Chondrocyte (in vitro differentiated cells): ENCODE data around the gene PRTG. TPM values are rescaled to one million over a fixed set of nuclear protein-coding genes. Genes with fewer than 3 reads are reported as not detected.
"Not testable (repeated sequence)": the region's sequence is repeated elsewhere in the genome, so short reads cannot be mapped to it uniquely, and the experiment has no call there.

ENCODE experiments used
- DNase-seq: peaks from one replicate; pipeline ENCODE4 v3.0.0; 2021; ENCODE audit warnings: mixed read lengths, low spot score
- H3K27ac Mint-ChIP-seq: one replicate; pipeline ENCODE4 v1.8.0; 2021; ENCODE audit warnings: mild to moderate bottlenecking, moderate library complexity, mixed read lengths; ENCODE audit not compliant: unreplicated experiment
- H3K27me3 Mint-ChIP-seq: 2 replicates; pipeline ENCODE4 v1.8.0; 2021; ENCODE audit warnings: low read depth, mixed read lengths
- H3K36me3 Mint-ChIP-seq: 2 replicates; pipeline ENCODE4 v1.8.0; 2021; ENCODE audit warnings: low read depth, mixed read lengths
- H3K4me1 Mint-ChIP-seq: 2 replicates; pipeline ENCODE4 v1.8.0; 2021; ENCODE audit warnings: low read depth, mild to moderate bottlenecking, mixed read lengths
- H3K4me3 Mint-ChIP-seq: one replicate; pipeline ENCODE4 v1.8.0; 2021; ENCODE audit warnings: mild to moderate bottlenecking, moderate library complexity, mixed read lengths; ENCODE audit not compliant: unreplicated experiment
- H3K9me3 Mint-ChIP-seq: 2 replicates; pipeline ENCODE4 v1.8.0; 2021; ENCODE audit warnings: low read depth, mixed read lengths
- total RNA-seq: library from RNA; stranded (reverse); gene quantifications from 3 replicates; pipeline ENCODE4 v1.2.1, GENCODE V29; 2021
- TF ChIP-seq, protein P1 (sequence below): fragments of 200-600 bp; sonication (generic); IDR thresholded peaks from 2 replicates; pipeline ENCODE4 v1.5.0; 2021; ENCODE audit warnings: antibody characterized with exemption, mild to moderate bottlenecking, moderate library complexity

The PRTG gene
- total RNA-seq, 1 donor from 2014 or later, result 3.1 TPM

DNA sequence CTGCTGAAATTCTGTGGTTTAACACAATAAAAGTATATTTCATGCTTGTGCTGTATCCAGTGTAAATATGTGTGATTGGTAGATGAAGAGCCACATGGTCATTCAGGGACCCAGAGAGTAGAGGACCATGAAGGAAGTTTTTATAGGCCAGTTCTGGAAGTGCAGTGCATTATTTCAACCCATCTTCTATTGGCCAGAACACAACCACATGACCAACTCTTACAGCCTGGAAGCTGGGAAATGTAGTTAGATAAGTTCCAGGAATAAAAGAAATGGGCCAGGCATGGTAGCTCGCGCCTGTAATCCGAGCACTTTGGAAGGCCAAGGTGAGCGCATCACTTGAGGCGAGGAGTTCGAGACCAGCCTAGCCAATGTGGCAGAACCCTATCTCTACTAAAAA lies 21.4 kb upstream of the PRTG start:
- Mint-ChIP-seq H3K9me3 (no peaks in the 10 kb centered on the region), H3K36me3 (no peaks in the 10 kb centered on the region), H3K27ac (no peak overlapping the region), H3K27me3 (no peaks in the 10 kb centered on the region), H3K4me1 (no peaks in the 10 kb centered on the region), H3K4me3 (no peak overlapping the region)
- no peak for DNase-seq
- TF ChIP-seq, protein P1, sequence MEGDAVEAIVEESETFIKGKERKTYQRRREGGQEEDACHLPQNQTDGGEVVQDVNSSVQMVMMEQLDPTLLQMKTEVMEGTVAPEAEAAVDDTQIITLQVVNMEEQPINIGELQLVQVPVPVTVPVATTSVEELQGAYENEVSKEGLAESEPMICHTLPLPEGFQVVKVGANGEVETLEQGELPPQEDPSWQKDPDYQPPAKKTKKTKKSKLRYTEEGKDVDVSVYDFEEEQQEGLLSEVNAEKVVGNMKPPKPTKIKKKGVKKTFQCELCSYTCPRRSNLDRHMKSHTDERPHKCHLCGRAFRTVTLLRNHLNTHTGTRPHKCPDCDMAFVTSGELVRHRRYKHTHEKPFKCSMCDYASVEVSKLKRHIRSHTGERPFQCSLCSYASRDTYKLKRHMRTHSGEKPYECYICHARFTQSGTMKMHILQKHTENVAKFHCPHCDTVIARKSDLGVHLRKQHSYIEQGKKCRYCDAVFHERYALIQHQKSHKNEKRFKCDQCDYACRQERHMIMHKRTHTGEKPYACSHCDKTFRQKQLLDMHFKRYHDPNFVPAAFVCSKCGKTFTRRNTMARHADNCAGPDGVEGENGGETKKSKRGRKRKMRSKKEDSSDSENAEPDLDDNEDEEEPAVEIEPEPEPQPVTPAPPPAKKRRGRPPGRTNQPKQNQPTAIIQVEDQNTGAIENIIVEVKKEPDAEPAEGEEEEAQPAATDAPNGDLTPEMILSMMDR, result no peak

DNA sequence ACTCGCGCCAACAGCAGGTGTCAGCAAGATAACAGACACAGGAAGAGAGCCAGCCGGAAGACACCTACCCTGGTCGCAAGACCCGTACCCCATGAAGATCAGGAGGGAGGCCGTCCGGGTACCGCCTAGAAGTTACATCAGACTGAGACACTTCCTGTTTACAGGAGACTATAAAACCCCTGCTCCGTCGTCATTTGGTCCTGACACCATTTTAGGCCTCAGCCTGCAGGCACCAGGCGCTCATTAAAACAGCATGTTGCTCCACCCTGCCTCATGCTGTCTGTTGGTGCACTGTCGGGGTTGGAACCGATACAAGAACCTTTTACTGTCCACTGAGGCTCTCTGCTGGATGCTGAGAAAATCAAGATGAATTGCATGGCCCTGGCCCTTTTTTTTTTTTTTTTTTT lies 15.6 kb upstream of the PRTG start:
- Mint-ChIP-seq H3K9me3 (no peaks in the 10 kb centered on the region), H3K4me3 (no peak overlapping the region), H3K36me3 (no peaks in the 10 kb centered on the region), H3K27ac (no peak overlapping the region), H3K27me3 (no peaks in the 10 kb centered on the region), H3K4me1 (no peaks in the 10 kb centered on the region)
- no peak for DNase-seq
- TF ChIP-seq, protein P1, result no peak

DNA sequence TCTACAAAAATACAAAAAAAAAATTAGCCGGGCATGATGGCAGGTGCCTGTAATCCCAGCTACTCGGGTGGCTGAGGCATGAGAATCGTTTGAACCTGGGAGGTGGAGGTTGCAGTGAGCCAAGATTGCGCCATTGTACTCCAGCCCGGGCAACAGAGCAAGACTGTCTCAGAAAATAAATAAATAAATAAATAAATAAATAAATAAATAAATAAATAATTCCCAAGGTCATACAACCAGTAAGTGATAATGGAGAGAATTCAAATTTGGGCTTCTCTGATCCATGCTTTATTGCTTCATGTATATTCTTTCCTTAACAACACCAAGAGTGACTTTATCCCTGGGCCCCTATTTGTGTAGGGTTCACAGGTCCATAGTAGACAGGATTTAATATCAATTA lies 10.5 kb upstream of the PRTG start:
- H3K27me3 Mint-ChIP-seq, H3K4me3 Mint-ChIP-seq, H3K9me3 Mint-ChIP-seq, DNase-seq, H3K4me1 Mint-ChIP-seq, H3K27ac Mint-ChIP-seq, H3K36me3 Mint-ChIP-seq: not testable (repeated sequence)

DNA sequence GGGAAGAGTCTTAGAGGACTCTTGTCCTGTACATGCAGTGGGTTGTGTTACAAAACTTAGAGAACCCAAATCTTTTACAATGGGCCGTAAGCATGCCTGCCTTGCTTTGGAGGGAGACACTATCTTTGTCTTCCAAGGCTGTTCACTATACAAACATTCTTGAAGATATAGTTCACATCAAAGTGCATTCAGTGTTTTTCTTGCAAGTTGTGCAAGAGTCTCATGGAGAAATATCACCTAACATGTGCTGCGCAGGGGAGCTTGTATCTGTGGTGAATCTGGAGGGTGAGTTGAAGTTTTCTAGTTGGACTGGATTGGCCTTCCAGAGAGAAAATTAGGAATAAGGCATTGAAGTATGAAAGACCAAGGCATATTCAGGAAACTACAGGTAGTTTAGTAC lies 7.8 kb upstream of the PRTG start:
- Mint-ChIP-seq H3K4me1 (no peaks in the 10 kb centered on the region), H3K27ac (no peak overlapping the region), H3K9me3 (no peaks in the 10 kb centered on the region), H3K36me3 (no peaks in the 10 kb centered on the region), H3K4me3 (no peak overlapping the region), H3K27me3 (no peaks in the 10 kb centered on the region)
- no peak for DNase-seq
- TF ChIP-seq, protein P1, result no peak

DNA sequence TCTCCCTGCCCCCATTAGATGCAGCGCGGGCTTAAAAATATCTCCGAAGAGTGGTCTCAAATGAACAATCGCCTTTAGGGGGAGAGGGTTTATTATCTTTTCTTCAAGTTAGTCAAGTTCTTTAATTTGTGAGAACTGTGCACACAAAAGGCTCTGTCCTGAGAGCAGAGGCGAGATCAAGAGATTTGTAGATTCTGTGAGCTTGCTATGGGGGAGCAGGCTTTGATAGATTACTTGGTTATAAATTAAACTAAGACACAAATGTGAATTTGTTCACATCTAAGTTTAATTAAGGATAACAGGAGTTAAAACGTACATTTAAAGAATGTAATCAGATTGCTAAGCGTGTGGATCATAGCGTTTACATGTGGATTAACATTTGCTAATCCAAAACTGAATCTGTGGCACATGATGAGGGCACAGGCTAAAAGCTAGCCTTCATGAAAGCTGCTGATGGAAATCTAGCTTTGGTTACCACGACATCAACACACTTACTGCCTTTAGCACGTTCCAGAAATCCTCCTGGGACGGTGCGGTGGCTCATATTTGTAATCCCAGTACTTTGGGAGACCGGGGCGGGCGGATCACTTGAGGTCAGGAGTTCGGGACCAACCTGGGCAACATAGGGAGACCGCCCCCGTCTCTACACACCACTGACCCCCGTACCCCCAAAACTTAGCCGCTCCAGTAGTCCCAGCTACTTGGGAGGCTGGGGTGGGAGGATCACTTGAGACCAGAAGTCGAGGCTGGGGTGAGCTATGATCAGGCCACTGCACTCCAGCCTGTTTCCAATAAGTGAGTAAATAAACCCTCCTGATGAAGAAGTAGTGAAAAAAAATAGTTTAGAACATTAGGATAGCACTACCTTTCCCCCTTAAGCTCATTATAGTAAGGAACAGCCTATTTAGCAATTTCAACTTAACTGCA lies 1.0 kb upstream of the PRTG start:
- TF ChIP-seq, protein P1, result no peak
- H3K9me3 Mint-ChIP-seq, result no peaks in the 10 kb centered on the region
- peak overlapping the region; percentile 78 for H3K4me3 Mint-ChIP-seq
- peak overlapping the region; percentile 36 for H3K27ac Mint-ChIP-seq
- H3K4me1 Mint-ChIP-seq, result peaks cover 7% of the 10 kb centered on the region
- DNase-seq, result no peak
- no peaks in the 10 kb centered on the region for H3K27me3 Mint-ChIP-seq
- no peaks in the 10 kb centered on the region for H3K36me3 Mint-ChIP-seq

DNA sequence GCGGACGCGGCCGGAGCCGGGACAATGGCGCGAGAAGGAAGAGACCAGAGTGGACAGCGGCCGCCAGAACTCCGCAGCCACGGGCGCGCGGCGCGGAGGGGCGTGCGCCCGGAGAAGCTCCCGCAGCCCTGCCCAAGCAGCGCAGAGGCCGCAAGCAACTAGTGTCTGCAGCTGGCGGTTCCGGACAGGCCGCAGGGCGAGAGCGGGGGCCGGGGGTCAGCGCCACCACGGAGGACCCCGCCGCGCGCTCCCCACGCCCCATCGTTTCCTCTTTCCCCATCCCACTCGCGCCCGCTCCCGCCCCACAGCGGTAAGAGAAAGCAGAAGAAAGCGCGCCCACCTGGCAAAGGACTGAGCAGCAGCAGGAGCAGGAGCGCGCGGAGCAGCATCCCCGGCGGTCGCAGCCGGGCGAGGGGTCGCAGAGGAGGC lies 440 bp downstream of the PRTG start:
- TF ChIP-seq, protein P1, result peak; percentile 44
- DNase-seq, result no peak
- H3K9me3 Mint-ChIP-seq, result no peaks in the 10 kb centered on the region
- no peaks in the 10 kb centered on the region for H3K36me3 Mint-ChIP-seq
- peaks cover 7% of the 10 kb centered on the region for H3K4me1 Mint-ChIP-seq
- H3K27ac Mint-ChIP-seq, result peak overlapping the region; percentile 57
- H3K27me3 Mint-ChIP-seq, result no peaks in the 10 kb centered on the region
- no peak overlapping the region for H3K4me3 Mint-ChIP-seq
